WI38 (cell line): ENCODE results near the gene LOXL4.

Source experiments
- H3K4me3 ChIP-seq: 2 replicates; pipeline ENCODE4 v1.5.1; 2011; ENCODE audit warnings: low read depth, mild to moderate bottlenecking, control low read depth, low read length
- TF ChIP-seq, protein P1 (sequence below): IDR thresholded peaks from 2 replicates; pipeline ENCODE4 v1.5.1; 2012; ENCODE audit warnings: low read depth, mild to moderate bottlenecking, control low read depth, low read length

LOXL4 gene

DNA sequence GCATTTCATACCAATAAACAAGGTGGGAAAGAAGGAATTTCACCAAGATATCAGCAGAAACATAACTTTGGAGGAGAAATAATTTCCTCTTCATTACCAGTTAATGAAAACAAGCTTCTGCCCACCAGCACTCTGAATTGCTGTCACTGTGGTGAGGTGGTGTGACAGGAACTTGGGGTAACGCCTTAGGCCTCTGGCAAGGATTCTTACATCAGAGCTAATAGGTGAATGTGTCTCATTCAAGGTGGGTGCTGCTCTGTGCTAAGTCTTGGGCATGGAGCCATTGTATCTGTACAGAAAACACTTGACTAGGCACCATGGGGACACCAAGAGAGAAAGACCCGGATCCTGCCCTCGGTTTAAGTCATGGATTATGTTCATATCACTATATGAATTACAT lies 8.3 kb upstream of the LOXL4 start:
- H3K4me3 ChIP-seq = no peak overlapping the region
- TF ChIP-seq, protein P1, sequence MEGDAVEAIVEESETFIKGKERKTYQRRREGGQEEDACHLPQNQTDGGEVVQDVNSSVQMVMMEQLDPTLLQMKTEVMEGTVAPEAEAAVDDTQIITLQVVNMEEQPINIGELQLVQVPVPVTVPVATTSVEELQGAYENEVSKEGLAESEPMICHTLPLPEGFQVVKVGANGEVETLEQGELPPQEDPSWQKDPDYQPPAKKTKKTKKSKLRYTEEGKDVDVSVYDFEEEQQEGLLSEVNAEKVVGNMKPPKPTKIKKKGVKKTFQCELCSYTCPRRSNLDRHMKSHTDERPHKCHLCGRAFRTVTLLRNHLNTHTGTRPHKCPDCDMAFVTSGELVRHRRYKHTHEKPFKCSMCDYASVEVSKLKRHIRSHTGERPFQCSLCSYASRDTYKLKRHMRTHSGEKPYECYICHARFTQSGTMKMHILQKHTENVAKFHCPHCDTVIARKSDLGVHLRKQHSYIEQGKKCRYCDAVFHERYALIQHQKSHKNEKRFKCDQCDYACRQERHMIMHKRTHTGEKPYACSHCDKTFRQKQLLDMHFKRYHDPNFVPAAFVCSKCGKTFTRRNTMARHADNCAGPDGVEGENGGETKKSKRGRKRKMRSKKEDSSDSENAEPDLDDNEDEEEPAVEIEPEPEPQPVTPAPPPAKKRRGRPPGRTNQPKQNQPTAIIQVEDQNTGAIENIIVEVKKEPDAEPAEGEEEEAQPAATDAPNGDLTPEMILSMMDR = no peak

DNA sequence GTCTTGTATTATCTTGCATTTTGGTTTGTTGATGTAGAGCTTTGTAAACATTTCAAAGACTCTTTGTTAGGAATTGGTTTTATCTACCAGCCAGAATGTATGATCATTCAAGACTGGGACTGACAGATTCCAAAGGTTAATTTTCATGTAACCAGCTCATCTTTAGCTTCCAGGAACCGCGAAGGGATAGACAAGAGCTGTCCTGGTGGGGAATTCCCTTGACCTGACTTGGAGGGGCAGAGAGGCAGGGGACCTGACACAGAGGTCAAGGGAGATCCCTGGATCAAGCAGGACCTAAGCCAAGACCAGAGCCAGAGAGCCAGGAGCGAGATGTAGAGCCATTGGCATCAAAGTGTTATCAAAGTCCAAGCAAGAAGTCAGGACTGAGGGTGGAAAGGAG lies 6.6 kb upstream of the LOXL4 start:
- TF ChIP-seq, protein P1 = no peak
- H3K4me3 ChIP-seq = no peak overlapping the region

DNA sequence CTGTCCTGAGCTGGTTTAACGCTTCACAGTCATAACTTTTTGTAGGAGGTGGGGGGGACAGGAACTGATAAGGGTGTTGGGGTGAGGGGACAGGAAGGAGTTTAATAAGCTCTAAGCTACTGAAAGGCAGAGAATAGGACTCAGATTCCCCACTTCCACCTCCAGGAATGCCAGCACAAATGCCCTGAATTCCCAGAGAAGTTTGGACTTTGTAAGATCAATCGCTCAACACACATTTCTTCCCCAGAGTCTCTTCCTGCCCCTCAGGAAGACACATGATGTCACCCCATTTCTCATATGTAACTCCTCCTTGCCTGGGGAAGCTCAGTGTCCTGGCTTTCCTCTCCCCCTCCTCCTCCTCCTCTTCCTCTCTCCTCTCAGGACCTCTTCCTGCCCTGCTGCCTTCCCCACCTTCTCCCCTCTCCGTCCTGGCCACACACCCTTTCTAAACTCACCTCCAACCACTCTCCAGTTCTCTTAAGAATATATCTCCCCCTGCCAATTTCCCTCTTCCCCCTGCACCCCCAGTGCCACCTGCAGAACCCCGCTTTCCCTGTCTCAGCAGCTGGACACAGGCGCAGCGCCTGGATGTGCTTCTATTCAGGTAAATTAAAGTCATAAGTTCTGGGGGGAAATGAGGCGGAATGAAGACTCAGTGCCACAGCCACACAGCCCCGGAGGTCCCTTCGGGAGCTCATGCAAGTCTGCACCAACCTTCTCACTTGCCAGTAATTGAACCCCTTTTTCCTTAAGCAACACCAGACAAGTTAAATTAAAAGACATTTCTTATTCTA lies 5.3 kb upstream of the LOXL4 start:
- TF ChIP-seq, protein P1 = no peak

DNA sequence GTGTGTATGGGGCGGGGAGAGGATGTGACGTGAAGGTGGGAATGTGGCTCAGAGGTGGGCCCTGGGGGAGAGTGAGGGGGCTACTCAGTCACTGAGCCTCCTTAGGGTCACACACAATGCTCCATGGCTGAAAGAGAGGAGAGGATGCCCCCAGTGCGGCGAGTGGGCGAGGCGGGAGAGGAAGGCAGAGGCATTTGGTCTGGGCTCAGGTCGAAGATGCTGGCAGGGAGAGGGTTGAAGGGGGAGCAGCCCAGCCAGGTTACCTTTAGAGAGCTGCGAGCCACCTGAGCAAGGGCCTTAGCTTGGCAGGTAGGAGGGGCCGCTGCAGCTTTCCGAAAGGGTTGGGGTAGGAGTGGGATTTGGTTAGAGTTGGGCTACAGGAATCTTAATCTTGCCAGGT lies 4.7 kb upstream of the LOXL4 start:
- TF ChIP-seq, protein P1 = no peak
- no peak overlapping the region for H3K4me3 ChIP-seq

More for the DNA sequence above, 5.3 kb upstream of the LOXL4 start:
- no peak overlapping the region for H3K4me3 ChIP-seq

DNA sequence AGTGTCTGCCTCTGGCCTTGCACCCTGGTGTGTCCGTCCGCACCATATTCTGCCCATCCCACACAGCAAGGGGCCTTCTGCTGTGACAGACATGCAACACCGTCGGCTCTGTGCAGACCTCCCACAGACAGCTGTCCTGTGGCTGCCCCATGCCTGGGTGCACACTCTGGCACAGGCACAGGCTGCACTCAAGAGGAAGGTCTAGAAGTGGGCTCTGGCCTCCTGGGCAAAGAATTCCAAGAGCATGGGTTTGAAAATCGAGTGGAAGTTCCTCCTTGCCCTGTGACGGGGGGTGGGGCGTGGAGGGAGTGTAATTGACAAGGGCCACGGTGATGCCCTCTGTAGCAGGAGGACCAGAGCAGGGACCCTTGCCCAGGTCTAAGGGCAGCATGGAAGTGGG lies 4.3 kb upstream of the LOXL4 start:
- no peak overlapping the region for H3K4me3 ChIP-seq
- TF ChIP-seq, protein P1 = no peak

DNA sequence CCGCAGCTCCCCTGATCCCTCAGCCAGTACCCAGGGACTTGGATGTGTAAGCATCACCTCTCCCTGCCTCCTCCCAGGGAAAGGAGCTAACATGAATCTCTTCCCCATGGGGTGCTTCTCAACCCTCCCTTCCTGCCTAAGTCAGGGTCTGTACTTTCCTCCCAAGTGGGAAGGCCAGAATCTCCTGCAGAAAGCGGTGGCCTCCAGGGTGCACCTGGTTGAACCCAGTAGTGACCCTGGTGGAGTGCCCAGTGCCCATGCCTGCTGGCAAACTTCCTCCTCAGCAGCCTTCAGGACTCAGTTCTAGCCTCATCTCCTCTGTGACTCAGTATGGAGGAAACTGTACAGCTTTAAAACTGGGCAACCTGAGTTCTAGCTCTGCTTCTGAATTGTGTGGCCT lies 2.8 kb upstream of the LOXL4 start:
- no peak overlapping the region for H3K4me3 ChIP-seq
- TF ChIP-seq, protein P1 = no peak

DNA sequence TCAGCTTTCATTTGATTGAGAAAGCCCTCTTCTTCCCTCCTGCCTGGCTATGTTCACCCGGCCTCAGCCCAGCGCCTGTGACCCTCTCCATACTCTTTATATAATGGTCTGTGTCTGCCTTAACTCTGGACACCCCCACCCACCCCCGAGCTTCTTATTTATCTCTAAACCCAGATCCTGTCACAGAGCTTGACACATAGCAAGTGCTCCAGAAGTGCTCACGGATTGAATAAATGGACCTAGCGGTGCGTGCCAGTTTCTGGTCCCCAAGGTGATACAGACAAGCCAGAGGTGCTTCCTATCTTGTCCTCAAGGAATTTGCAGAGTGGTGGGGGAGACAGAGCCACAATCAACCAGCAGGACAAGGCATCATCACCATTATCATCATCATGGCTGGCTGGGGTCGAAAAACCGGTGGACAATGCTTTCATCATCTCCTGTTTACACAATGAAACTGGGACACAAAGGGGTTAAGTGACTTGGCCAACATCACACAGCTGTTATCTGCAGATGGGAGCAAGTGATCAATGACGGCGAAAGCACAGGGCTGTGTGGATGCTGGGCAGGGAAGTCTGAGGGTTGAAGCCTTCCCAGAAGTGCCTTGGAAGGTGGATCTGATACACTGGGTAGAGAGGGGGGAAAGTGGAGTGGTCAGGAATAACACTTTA lies 2.2 kb upstream of the LOXL4 start:
- TF ChIP-seq, protein P1 = no peak
- no peak overlapping the region for H3K4me3 ChIP-seq
